GM19328 (cell line): ENCODE data around the gene ALOX15B.
"Not testable (repeated sequence)": the region's sequence is repeated elsewhere in the genome, so short reads cannot be mapped to it uniquely, and the experiment has no call there.

Source experiments
- ATAC-seq: cut with Tn5 transposase; IDR thresholded peaks from one replicate; pipeline ENCODE4 v1.9.1; 2021; ENCODE audit warnings: mild to moderate bottlenecking, moderate library complexity; ENCODE audit not compliant: unreplicated experiment

Gene ALOX15B

GRCh38 chr17:8012996-8013640 is 25.7 kb upstream of the ALOX15B start:
- ATAC-seq, result no peak

GRCh38 chr17:8013731-8014557 is 24.9 kb upstream of the ALOX15B start:
- ATAC-seq, result no peak

GRCh38 chr17:8014558-8014850 is 24.4 kb upstream of the ALOX15B start:
- ATAC-seq, result no peak

DNA sequence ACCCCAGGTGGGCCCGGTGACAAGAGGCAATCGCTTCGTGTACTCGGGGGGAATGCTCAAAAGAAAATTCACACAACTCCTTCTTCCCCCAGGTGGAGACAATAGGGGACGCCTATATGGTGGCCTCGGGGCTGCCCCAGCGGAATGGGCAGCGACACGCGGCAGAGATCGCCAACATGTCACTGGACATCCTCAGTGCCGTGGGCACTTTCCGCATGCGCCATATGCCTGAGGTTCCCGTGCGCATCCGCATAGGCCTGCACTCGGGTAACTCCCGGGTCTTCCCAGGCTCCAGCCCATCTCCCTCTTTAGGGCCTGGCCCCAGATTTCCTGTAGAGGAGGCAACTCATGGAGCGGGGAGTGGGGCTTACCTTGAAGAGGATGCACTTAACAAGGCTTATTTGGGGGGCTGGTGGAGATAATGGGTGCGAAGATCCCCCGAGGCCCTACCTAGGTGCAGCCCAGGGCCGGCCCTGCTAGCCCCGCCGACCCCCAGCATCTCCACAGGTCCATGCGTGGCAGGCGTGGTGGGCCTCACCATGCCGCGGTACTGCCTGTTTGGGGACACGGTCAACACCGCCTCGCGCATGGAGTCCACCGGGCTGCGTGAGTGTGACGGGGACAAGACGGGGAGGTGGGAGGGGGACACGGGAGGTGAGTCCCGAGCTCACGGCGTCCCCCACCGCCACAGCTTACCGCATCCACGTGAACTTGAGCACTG is 23.5 kb upstream of the ALOX15B start:
- ATAC-seq, result no peak

- ATAC-seq, result no peak
These were observed 22.8 kb upstream of the ALOX15B start for GRCh38 chr17:8015957-8016631.

DNA sequence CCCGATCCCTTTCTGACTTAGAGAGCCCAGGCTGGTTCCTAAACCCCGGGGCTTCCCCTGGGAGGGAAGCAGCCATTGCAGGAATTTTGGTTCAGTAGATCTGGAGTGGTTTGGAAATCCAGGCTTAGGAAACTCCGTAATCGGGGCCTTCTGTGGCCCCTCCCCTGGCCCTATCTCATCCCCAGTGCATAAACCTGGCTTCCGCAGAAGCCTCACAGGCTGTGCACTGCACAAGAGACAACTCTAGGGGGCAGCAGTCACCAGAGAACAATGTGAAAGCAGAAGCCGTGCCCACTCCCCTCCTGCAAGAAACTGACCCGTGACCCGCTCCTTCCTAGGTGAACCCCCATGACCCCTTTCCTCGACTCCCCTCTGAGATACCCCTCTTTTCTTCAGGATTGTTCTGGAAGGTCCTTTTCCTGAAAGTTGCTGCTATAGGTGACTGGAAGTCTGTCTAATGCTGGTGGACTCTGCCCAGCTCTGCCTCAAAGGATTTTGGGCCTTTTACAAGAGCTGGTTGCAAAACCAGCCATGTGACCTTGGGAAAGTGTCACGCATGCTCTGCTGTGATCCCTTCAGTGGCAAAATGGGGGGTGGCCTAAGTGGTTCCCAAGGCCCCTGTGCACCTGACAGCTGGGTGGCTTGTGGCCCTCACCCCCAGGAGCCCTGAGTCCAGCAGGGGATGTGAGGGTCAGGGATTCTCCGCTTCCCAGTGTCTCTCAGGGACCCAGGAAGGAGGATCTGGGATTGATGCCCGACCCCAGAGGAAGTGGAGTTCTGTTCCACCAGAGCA is 22.0 kb upstream of the ALOX15B start:
- no peak for ATAC-seq

DNA sequence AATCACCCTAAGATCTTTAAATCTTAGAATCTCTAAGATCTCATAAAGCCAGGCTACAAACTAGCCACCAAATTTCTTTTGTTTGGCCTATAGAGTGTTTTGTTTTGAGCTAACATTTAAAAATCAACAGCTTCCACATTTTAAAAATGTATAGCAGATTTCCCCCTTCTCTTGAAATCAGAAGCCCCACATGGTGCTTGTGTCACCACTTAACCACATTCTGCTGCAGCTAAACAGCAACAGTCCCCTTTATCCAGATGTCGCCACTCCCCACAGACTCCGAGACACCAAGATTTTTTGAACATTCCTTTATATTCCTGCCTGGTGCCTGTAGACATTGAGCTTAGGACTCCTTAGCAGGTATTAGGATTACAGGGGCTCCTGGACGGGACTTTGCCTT is 20.4 kb upstream of the ALOX15B start:
- no peak for ATAC-seq

DNA sequence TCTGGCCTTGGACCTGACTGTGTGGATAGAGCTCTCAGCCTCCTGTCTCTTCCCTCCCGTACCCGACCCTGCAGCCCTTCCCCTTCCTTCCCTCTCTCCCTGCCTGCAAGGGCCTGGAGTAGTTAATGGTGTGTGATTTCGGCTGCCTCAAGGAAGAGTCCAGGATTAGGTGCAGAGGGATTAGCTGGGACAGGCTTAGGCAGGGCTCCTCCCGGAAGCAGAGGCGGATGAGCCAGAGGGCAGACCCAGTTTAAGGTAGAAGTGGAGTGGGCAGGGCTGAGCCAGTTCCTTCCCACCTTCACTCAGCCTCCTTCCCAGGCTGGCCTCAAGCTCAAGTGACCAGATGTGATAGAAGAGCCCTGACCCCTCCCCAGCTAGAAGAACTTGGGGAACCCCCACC is 19.7 kb upstream of the ALOX15B start:
- no peak for ATAC-seq

GRCh38 chr17:8019665-8020650 is 18.9 kb upstream of the ALOX15B start:
- ATAC-seq, result no peak

- no peak for ATAC-seq
These were observed 17.9 kb upstream of the ALOX15B start for GRCh38 chr17:8020776-8021564.

- ATAC-seq, result no peak
These were observed 17.1 kb upstream of the ALOX15B start for GRCh38 chr17:8021565-8022359.

DNA sequence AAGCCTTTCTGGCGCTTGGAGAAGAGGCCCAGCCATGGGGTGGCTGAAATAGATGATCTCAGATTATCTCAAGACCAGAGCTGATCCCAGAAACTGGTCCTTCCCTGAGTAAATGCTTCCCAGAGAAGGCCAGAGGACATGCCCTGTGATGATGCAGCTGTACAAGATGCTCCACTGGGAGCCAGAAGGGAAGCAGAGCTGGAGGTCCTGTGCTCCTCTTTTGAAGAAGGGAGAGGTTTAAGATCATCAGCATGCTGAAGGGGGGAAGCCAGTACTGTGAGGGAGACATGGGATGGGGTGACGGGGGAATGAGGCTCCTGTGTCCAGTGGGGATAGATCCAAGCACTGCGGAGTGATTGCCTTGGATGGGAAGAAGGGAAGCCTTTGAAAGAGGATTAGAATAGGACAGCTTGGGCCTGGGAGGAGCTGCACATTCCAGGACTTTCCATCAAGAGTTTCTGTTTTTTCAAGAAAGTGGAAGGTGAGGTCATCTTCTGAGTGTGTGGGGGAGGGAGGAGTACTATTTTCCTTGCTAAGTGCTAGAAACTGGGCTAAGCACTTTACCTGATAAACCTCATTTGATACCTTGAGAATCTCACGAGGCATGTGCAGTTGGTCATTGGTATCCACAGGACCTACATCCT is 16.4 kb upstream of the ALOX15B start:
- ATAC-seq, result no peak

- not testable (repeated sequence) for ATAC-seq
These were observed 14.7 kb upstream of the ALOX15B start for GRCh38 chr17:8024161-8024560.

DNA sequence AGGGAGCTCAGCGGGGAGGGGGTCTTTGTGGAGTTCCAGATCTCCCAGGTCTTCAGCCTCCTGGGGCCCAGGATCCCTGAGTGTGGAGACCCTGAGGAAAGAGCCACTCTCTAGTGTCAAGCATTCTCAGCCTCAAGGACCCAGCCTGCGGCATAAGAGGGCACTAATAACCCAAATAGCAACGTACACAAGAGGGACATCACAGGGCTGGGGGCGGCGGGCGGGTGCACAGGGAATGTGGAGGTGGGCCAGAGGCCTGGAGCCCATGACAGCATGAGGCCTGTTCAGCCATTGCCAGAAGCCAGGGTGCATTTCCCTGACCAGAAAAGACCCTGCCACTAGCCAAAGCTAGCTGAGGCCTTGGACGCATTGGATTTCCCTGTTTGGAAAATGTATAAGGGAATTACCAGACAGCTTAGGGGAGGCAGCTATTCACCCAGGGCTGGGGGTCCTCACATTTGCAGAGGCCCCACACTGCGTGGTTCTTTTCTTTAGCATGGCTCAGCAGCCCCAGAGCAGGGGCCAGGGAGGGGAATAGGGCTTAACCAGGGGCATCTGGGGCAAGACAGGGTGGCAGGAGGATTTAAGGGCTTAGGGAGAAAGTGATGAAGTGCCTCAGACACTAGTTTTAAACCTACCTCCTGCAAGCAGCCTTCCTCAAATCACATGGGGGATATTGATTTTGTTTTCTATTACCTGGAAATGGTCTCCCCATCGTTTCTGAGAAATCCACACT is 13.5 kb upstream of the ALOX15B start:
- no peak for ATAC-seq

DNA sequence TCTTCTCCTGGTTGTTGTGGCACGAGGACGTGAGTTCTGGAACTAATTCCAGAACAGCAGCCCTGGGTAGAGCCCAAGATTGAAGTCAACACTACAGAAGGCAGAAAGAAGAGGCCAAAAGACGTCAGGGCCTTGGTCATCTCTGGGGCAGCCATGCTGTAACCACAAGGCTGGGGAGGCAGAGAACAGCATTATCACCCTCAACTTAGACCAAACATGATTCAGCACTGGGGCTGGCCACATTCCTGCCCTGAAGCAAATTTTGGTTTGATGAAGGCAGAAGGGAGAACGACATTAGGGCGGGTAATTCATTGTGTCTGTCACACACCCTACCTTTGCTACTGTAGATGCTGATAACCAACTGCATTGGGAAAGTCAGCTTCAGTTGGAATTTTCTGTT is 9.7 kb upstream of the ALOX15B start:
- no peak for ATAC-seq

DNA sequence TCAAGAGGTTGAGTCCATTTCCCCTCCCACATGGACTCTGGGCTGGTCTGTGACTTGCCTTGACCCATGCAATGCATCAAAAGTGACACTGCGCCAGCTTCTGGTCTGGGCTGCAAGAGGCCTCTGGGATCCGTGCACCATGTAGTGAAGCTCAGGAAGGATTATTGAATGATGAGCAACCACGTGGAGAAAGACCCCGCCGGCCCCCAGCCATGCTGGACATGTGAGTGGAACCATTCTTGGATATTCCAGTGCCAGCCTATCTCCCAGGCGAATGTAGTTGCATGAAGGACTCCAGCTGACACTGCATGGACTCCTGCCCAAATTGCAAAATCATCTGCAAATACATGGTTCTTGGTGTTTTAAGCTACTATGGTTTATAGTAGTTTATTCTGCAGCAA is 7.6 kb upstream of the ALOX15B start:
- ATAC-seq, result no peak

DNA sequence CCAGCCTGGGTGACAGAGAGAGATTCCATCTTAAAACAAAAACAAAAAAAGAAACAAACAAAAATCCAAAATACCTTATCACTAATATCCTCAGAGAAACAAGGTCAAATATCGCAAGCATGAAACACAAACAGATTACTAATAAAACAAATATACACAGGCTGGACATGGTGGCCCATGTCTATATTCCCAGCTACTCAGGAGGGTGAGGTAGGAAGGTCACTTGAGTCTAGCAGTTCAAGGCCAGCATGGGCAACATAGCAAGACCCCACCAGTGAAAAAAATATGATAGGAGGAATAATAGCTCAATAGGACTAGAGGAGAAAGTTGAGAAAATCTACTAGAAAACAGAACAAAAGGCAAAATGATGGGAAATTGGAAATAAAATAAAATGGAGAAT is 6.9 kb upstream of the ALOX15B start:
- no peak for ATAC-seq
